IMR-90 (cell line): ENCODE results near the gene AS3MT. TPM values are rescaled to one million over a fixed set of nuclear protein-coding genes. Genes with fewer than 3 reads are reported as not detected.

Experiments
- ATAC-seq: fragments of 200-7000 bp; cut with Tn5 transposase; 2 replicates; pipeline ENCODE4 v1.9.1; 2020; ENCODE audit warnings: low read depth, mild to moderate bottlenecking, moderate library complexity
- BruUV-seq: library from RNA; stranded (reverse); fragments of 400-500 nt; replicated peaks from 2 replicates; lab custom pipeline; 2021; lab: Mats Ljungman, UMichigan
- CTCF ChIA-PET: fragments of 300-600 bp; formaldehyde crosslinking; extraction: SDS; loops from one replicate; lab custom pipeline; 2021; ENCODE audit warnings: antibody characterized with exemption; lab: Yijun Ruan, JAX
- POLR2A ChIA-PET: fragments of 300-600 bp; sonication (Branson Sonifier 250); formaldehyde crosslinking; loops from one replicate; lab custom pipeline; 2022; ENCODE audit warnings: antibody characterized with exemption; ENCODE audit not compliant: unreplicated experiment; lab: Charles Lee
- DNase-seq: peaks from one replicate; pipeline ENCODE4 v3.0.0; 2013
- H2AFZ ChIP-seq: replicated peaks from 2 replicates; pipeline ENCODE3; 2013; ENCODE audit warnings: low read length, mild to moderate bottlenecking; ENCODE audit not compliant: poor library complexity
- H2AK5ac ChIP-seq: 2 replicates; pipeline ENCODE4 v1.6.1; 2013; ENCODE audit warnings: low read depth, low read length, inconsistent platforms
- H2AK9ac ChIP-seq: replicated peaks from 2 replicates; pipeline ENCODE3; 2013; ENCODE audit warnings: mild to moderate bottlenecking, low read depth, low read length, moderate library complexity; ENCODE audit not compliant: poor library complexity
- H2BK120ac ChIP-seq: 2 replicates; pipeline ENCODE4 v1.6.1; 2013; ENCODE audit warnings: low read depth, low read length, inconsistent platforms
- H2BK15ac ChIP-seq: 3 replicates; pipeline ENCODE4 v1.6.1; 2013; ENCODE audit warnings: low read depth, low read length, inconsistent platforms
- H2BK20ac ChIP-seq: 2 replicates; pipeline ENCODE4 v1.6.1; 2013; ENCODE audit warnings: low read depth, mild to moderate bottlenecking, inconsistent platforms, low read length, moderate library complexity
- H2BK5ac ChIP-seq: 2 replicates; pipeline ENCODE4 v1.6.1; 2013; ENCODE audit warnings: mild to moderate bottlenecking, low read depth, low read length, inconsistent platforms; ENCODE audit not compliant: poor library complexity, severe bottlenecking
- H3K14ac ChIP-seq: replicated peaks from 2 replicates; pipeline ENCODE4 v1.6.1; 2013; ENCODE audit warnings: low read depth, low read length, inconsistent platforms
- H3K18ac ChIP-seq: 2 replicates; pipeline ENCODE4 v1.6.1; 2013; ENCODE audit warnings: low read depth, low read length, control low read depth
- H3K23ac ChIP-seq: 2 replicates; pipeline ENCODE4 v1.6.1; 2013; ENCODE audit warnings: low read depth, low read length, inconsistent platforms
- H3K27ac ChIP-seq: 2 replicates; pipeline ENCODE4 v1.5.1; 2013; ENCODE audit warnings: mild to moderate bottlenecking, control low read depth, low read length; ENCODE audit not compliant: insufficient read depth
- H3K27me3 ChIP-seq: 2 replicates; pipeline ENCODE4 v1.6.1; 2013; ENCODE audit warnings: low read length; ENCODE audit not compliant: control insufficient read depth, insufficient read depth
- H3K36me3 ChIP-seq: 2 replicates; pipeline ENCODE4 v1.6.1; 2013; ENCODE audit warnings: low read length, mixed read lengths; ENCODE audit not compliant: control insufficient read depth, insufficient read depth
- H3K4ac ChIP-seq: 2 replicates; pipeline ENCODE4 v1.6.1; 2013; ENCODE audit warnings: low read depth, low read length, inconsistent platforms
- H3K4me1 ChIP-seq: 2 replicates; pipeline ENCODE4 v1.6.1; 2013; ENCODE audit warnings: low read length, mixed read lengths; ENCODE audit not compliant: control insufficient read depth, insufficient read depth
- H3K4me2 ChIP-seq: 2 replicates; pipeline ENCODE4 v1.6.1; 2013; ENCODE audit warnings: low read depth, mild to moderate bottlenecking, control low read depth, low read length, moderate library complexity
- H3K4me3 ChIP-seq: 2 replicates; pipeline ENCODE4 v1.5.1; 2013; ENCODE audit warnings: low read depth, mild to moderate bottlenecking, control low read depth, low read length, moderate library complexity; ENCODE audit not compliant: insufficient read depth
- H3K56ac ChIP-seq: 2 replicates; pipeline ENCODE4 v1.6.1; 2013; ENCODE audit warnings: low read length, inconsistent platforms; ENCODE audit not compliant: insufficient read depth; ENCODE audit errors: extremely low read depth
- H3K79me1 ChIP-seq, 2 experiments: 2 replicates each; pipeline ENCODE4 v1.6.1; 2013; ENCODE audit warnings: low read length in 2 of 2, inconsistent platforms in 1 of 2, low read depth in 1 of 2
- H3K9ac ChIP-seq: 2 replicates; pipeline ENCODE4 v1.6.1; 2013; ENCODE audit warnings: low read depth, low read length, control low read depth
- H3K9me1 ChIP-seq: 2 replicates; pipeline ENCODE4 v1.6.1; 2013; ENCODE audit warnings: low read length, inconsistent platforms; ENCODE audit not compliant: insufficient read depth
- H3K9me3 ChIP-seq: 2 replicates; pipeline ENCODE4 v1.6.1; 2013; ENCODE audit warnings: low read length; ENCODE audit not compliant: control insufficient read depth, insufficient read depth
- H4K20me1 ChIP-seq: 2 replicates; pipeline ENCODE4 v1.6.1; 2013; ENCODE audit warnings: low read length, inconsistent platforms; ENCODE audit not compliant: insufficient read depth
- H4K5ac ChIP-seq: 2 replicates; pipeline ENCODE4 v1.6.1; 2013; ENCODE audit warnings: mild to moderate bottlenecking, low read depth, low read length, control low read depth
- H4K8ac ChIP-seq, 2 experiments: 2 replicates each; pipeline ENCODE4 v1.6.1; 2013; ENCODE audit warnings: low read depth in 2 of 2, low read length in 2 of 2, control low read depth in 1 of 2, inconsistent platforms in 1 of 2
- H4K91ac ChIP-seq: 2 replicates; pipeline ENCODE4 v1.6.1; 2013; ENCODE audit warnings: low read depth, low read length, inconsistent platforms; ENCODE audit not compliant: insufficient read depth
- BHLHE40 ChIP-seq: fragments of 150-350 bp; IDR thresholded peaks from 2 replicates; pipeline ENCODE4 v1.6.1; 2016; ENCODE audit warnings: mild to moderate bottlenecking, low read depth, low read length
- CEBPB ChIP-seq: IDR thresholded peaks from 2 replicates; pipeline ENCODE4 v1.6.1; 2012; ENCODE audit warnings: low read depth, low read length, improper control_type of control experiment
- CHD1 ChIP-seq: IDR thresholded peaks from 2 replicates; pipeline ENCODE4 v1.6.1; 2012; ENCODE audit warnings: low read depth, low read length, improper control_type of control experiment
- FOS ChIP-seq: fragments of 150-350 bp; IDR thresholded peaks from 2 replicates; pipeline ENCODE4 v1.6.1; 2016; ENCODE audit warnings: low read depth, low read length
- MAFK ChIP-seq: IDR thresholded peaks from 2 replicates; pipeline ENCODE4 v1.6.1; 2012; ENCODE audit warnings: low read depth, low read length, improper control_type of control experiment
- MAZ ChIP-seq: IDR thresholded peaks from 2 replicates; pipeline ENCODE4 v1.6.1; 2012; ENCODE audit warnings: low read depth, mild to moderate bottlenecking, low read length, improper control_type of control experiment, moderate library complexity, borderline replicate concordance
- MXI1 ChIP-seq: IDR thresholded peaks from 2 replicates; pipeline ENCODE4 v1.6.1; 2012; ENCODE audit warnings: low read depth, mild to moderate bottlenecking, low read length, moderate library complexity, borderline replicate concordance
- NFE2L2 ChIP-seq: fragments of 150-350 bp; IDR thresholded peaks from 2 replicates; pipeline ENCODE4 v1.6.1; 2016; ENCODE audit warnings: low read depth, mild to moderate bottlenecking, low read length
- POLR2A ChIP-seq: IDR thresholded peaks from 2 replicates; pipeline ENCODE4 v1.6.1; 2012; ENCODE audit warnings: mild to moderate bottlenecking, low read depth, low read length
- RAD21 ChIP-seq: IDR thresholded peaks from 2 replicates; pipeline ENCODE4 v1.6.1; 2012; ENCODE audit warnings: low read length, improper control_type of control experiment
- RCOR1 ChIP-seq: IDR thresholded peaks from 2 replicates; pipeline ENCODE4 v1.6.1; 2012; ENCODE audit warnings: mild to moderate bottlenecking, low read length, improper control_type of control experiment; ENCODE audit not compliant: insufficient replicate concordance
- RFX5 ChIP-seq: IDR thresholded peaks from 2 replicates; pipeline ENCODE4 v1.8.0; 2012; ENCODE audit warnings: low read depth, mild to moderate bottlenecking, low read length, moderate library complexity
- SMC3 ChIP-seq: fragments of 150-350 bp; IDR thresholded peaks from 2 replicates; pipeline ENCODE4 v1.6.1; 2016; ENCODE audit warnings: low read depth, mild to moderate bottlenecking, antibody characterized with exemption, low read length, moderate library complexity
- WGBS, 2 experiments: methylation state at CpG; one replicate each; pipeline versions ENCODE4 v1.1.5 to v1.1.7; 2013; ENCODE audit warnings: missing lambda C conversion rate in 2 of 2; ENCODE audit not compliant: insufficient read length in 1 of 2; ENCODE audit errors: extremely low coverage in 2 of 2; 5-methylcytosine and 5-hydroxymethylcytosine counted together
- dilution Hi-C: fragments of 300-500 bp; cut with HindIII; formaldehyde crosslinking; loops from one replicate; pipeline ENCODE4 v1.14.3; 2018; ENCODE audit warnings: low sequenced_read_pairs; ENCODE audit not compliant: unreplicated experiment
- in situ Hi-C: fragments of 300-500 bp; cut with MboI; formaldehyde crosslinking; loops from 3 replicates; pipeline ENCODE4 v1.14.3; 2019; ENCODE audit warnings: low sequenced_read_pairs, inconsistent platforms, mixed read lengths
- intact Hi-C: fragments of 100-400 bp; cut with micrococcal nuclease; formaldehyde crosslinking; loops from 2 replicates; pipeline ENCODE4 v1.10.0; 2022
- polyA plus RNA-seq, 3 experiments: library from polyadenylated mRNA; depleted of rRNA; stranded (reverse); fragments of >200 nt; gene quantifications; 2 replicates each; pipeline ENCODE4 v1.2.3, GENCODE V29; 2012; ENCODE audit warnings: low replicate concordance in 1 of 3
- total RNA-seq: library from RNA; depleted of rRNA; stranded (reverse); fragments of >200 nt; gene quantifications from 2 replicates; pipeline ENCODE4 v1.2.3, GENCODE V29; 2012
- TF ChIP-seq, protein P1 (sequence below): fragments of 150-350 bp; IDR thresholded peaks from 2 replicates; pipeline ENCODE4 v1.6.1; 2016; ENCODE audit warnings: low read depth, mild to moderate bottlenecking, low read length, moderate library complexity, borderline replicate concordance
- TF ChIP-seq, protein P2 (sequence below): conservative IDR thresholded peaks from 2 replicates; pipeline ENCODE4 v1.5.1; 2012; ENCODE audit warnings: mild to moderate bottlenecking, low read depth, low read length, improper control_type of control experiment
- TF ChIP-seq, protein P3 (sequence below): fragments of 150-350 bp; IDR thresholded peaks from 2 replicates; pipeline ENCODE4 v1.6.1; 2017; ENCODE audit warnings: mild to moderate bottlenecking, antibody characterized with exemption, low read length, low read depth

Gene AS3MT
- total and polyA plus RNA-seq, 2 of the 4 experiments (the other 2 are of a cell fraction), result 2.7 to 3.6 TPM

DNA sequence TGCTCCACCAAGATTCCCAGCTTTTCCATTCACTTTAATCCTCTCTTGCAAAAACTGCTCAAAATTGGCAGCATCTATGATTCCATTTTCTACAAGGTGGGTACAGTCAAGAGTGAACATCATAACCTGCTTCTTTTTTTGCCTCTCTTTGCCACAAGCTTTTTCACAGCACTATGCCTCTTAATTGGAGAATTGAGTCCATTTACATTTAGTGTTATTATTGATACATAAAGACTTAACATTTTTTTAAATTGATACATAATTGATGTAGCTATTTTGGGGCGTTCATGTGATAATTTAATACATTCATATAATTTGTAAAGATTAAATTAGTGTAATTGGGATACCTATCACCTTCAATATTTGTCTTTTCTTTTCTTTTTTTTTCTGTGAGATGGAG lies 18.8 kb downstream of the AS3MT start:
- Histone ChIP-seq H2AFZ (no peak overlapping the region), H3K23ac (no peak overlapping the region), H3K9me1 (no peaks in the 10 kb centered on the region), H2BK15ac (no peak overlapping the region), H3K9me3 (no peaks in the 10 kb centered on the region; the same call in 1 of the 2 replicates), H4K5ac (no peak overlapping the region), H3K79me1 (no peaks in the 10 kb centered on the region), H3K56ac (no peak overlapping the region), H4K20me1 (no peaks in the 10 kb centered on the region), H3K27me3 (no peaks in the 10 kb centered on the region), H3K14ac (no peak overlapping the region), H4K91ac (no peak overlapping the region), H3K4me1 (no peaks in the 10 kb centered on the region), H3K4ac (no peak overlapping the region), H2BK5ac (no peak overlapping the region), H4K8ac (no peak overlapping the region), H3K4me2 (no peak overlapping the region), H3K36me3 (no peaks in the 10 kb centered on the region), H3K4me3 (no peak overlapping the region), H2AK5ac (no peak overlapping the region), H2AK9ac (no peak overlapping the region), H2BK120ac (no peak overlapping the region), H3K18ac (no peak overlapping the region), H3K27ac (no peak overlapping the region), H2BK20ac (no peak overlapping the region), H3K9ac (no peak overlapping the region)
- no CpG with 5 or more reads among the region's 1 CpG for WGBS, 2 experiments
- BruUV-seq, result no TSS peak
- intact Hi-C loops (no loop called here), dilution Hi-C loops (no loop called here), in situ Hi-C loops (no loop called here)
- CTCF ChIA-PET, result interaction anchor here (1.0 kb wide), 1 partner anchor 14 kb away, joined by 3 read pairs; no protein-coding TSS in a partner anchor
- ATAC-seq (no peak), DNase-seq (no peak)
- no peak for TF ChIP-seq CHD1
- TF ChIP-seq NFE2L2, result no peak
- no peak for TF ChIP-seq CEBPB
- no peak for TF ChIP-seq SMC3
- no peak for TF ChIP-seq BHLHE40
- TF ChIP-seq MAFK, result no peak
- TF ChIP-seq, protein P1, sequence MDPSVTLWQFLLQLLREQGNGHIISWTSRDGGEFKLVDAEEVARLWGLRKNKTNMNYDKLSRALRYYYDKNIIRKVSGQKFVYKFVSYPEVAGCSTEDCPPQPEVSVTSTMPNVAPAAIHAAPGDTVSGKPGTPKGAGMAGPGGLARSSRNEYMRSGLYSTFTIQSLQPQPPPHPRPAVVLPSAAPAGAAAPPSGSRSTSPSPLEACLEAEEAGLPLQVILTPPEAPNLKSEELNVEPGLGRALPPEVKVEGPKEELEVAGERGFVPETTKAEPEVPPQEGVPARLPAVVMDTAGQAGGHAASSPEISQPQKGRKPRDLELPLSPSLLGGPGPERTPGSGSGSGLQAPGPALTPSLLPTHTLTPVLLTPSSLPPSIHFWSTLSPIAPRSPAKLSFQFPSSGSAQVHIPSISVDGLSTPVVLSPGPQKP, result no peak
- no peak for TF ChIP-seq MXI1
- TF ChIP-seq POLR2A, result no peak
- TF ChIP-seq FOS, result no peak
- no peak for TF ChIP-seq RFX5
- TF ChIP-seq, protein P2, sequence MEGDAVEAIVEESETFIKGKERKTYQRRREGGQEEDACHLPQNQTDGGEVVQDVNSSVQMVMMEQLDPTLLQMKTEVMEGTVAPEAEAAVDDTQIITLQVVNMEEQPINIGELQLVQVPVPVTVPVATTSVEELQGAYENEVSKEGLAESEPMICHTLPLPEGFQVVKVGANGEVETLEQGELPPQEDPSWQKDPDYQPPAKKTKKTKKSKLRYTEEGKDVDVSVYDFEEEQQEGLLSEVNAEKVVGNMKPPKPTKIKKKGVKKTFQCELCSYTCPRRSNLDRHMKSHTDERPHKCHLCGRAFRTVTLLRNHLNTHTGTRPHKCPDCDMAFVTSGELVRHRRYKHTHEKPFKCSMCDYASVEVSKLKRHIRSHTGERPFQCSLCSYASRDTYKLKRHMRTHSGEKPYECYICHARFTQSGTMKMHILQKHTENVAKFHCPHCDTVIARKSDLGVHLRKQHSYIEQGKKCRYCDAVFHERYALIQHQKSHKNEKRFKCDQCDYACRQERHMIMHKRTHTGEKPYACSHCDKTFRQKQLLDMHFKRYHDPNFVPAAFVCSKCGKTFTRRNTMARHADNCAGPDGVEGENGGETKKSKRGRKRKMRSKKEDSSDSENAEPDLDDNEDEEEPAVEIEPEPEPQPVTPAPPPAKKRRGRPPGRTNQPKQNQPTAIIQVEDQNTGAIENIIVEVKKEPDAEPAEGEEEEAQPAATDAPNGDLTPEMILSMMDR, result no peak
- no peak for TF ChIP-seq RAD21
- no peak for TF ChIP-seq MAZ
- TF ChIP-seq, protein P3, sequence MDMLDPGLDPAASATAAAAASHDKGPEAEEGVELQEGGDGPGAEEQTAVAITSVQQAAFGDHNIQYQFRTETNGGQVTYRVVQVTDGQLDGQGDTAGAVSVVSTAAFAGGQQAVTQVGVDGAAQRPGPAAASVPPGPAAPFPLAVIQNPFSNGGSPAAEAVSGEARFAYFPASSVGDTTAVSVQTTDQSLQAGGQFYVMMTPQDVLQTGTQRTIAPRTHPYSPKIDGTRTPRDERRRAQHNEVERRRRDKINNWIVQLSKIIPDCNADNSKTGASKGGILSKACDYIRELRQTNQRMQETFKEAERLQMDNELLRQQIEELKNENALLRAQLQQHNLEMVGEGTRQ, result no peak
- no peak for TF ChIP-seq RCOR1
- POLR2A ChIA-PET, result interaction anchor here (0.5 kb wide), 1 partner anchor 12 kb away, joined by 17 read pairs; no protein-coding TSS in a partner anchor
